Choroid plexus epithelial cell (primary cell): ENCODE measurements around the gene GRID2IP.
"Not testable (repeated sequence)": the region's sequence is repeated elsewhere in the genome, so short reads cannot be mapped to it uniquely, and the experiment has no call there.

Experiments used
- DNase-seq: peaks from one replicate; pipeline ENCODE4 v3.0.0-alpha.2; 2010; ENCODE audit warnings: low read depth
- H3K4me3 ChIP-seq: 2 replicates; pipeline ENCODE4 v1.5.1; 2011; ENCODE audit warnings: low read depth, mild to moderate bottlenecking, control low read depth, low read length, moderate library complexity
- CTCF ChIP-seq: conservative IDR thresholded peaks from 2 replicates; pipeline ENCODE4 v1.5.1; 2011; ENCODE audit warnings: low read depth, mild to moderate bottlenecking, control low read depth, inconsistent platforms, low read length, moderate library complexity

The GRID2IP gene

GRCh38 chr7:6475433-6476186 is 75.7 kb downstream of the GRID2IP start:
- TF ChIP-seq CTCF, result no peak
- DNase-seq, result no peak

GRCh38 chr7:6465862-6466261 is 85.4 kb downstream of the GRID2IP start:
- no peak for DNase-seq
- TF ChIP-seq CTCF, result no peak
- no peak overlapping the region for H3K4me3 ChIP-seq

More at GRCh38 chr7:6475433-6476186, 75.7 kb downstream of the GRID2IP start:
- H3K4me3 ChIP-seq, result no peak overlapping the region

- not testable (repeated sequence) for DNase-seq, H3K4me3 ChIP-seq
These were observed 87.7 kb downstream of the GRID2IP start for GRCh38 chr7:6463609-6464008.

GRCh38 chr7:6461946-6462550 is 89.2 kb downstream of the GRID2IP start:
- H3K4me3 ChIP-seq, result no peak overlapping the region
- DNase-seq, result no peak
- TF ChIP-seq CTCF, result no peak

- DNase-seq, result no peak
- no peak overlapping the region for H3K4me3 ChIP-seq
- no peak for TF ChIP-seq CTCF
These were observed 90.2 kb downstream of the GRID2IP start for GRCh38 chr7:6460990-6461584.

- no peak for TF ChIP-seq CTCF
- no peak for DNase-seq
- no peak overlapping the region for H3K4me3 ChIP-seq
These were observed 91.0 kb downstream of the GRID2IP start for GRCh38 chr7:6460303-6460702.

- H3K4me3 ChIP-seq, DNase-seq: not testable (repeated sequence)
These were observed 92.6 kb downstream of the GRID2IP start for GRCh38 chr7:6458676-6459075.

GRCh38 chr7:6453734-6454133 is 97.5 kb downstream of the GRID2IP start:
- H3K4me3 ChIP-seq, result no peak overlapping the region
- peak; percentile 71 for DNase-seq
- no peak for TF ChIP-seq CTCF
